H7 (cell line): ENCODE results near the gene ZNF607. TPM values are rescaled to one million over a fixed set of nuclear protein-coding genes. Genes with fewer than 3 reads are reported as not detected.
"Not testable (repeated sequence)": the region's sequence is repeated elsewhere in the genome, so short reads cannot be mapped to it uniquely, and the experiment has no call there.

Source experiments
- DNase-seq: peaks from one replicate; pipeline ENCODE4 v3.0.0; 2012
- H3K27me3 ChIP-seq: 2 replicates; pipeline ENCODE4 v1.6.0; 2011; ENCODE audit warnings: mild to moderate bottlenecking, low read length; ENCODE audit not compliant: control insufficient read depth, insufficient read depth
- H3K36me3 ChIP-seq: replicated peaks from 2 replicates; pipeline ENCODE4 v1.5.1; 2011; ENCODE audit warnings: low read length; ENCODE audit not compliant: control insufficient read depth, insufficient read depth
- H3K4me3 ChIP-seq: 2 replicates; pipeline ENCODE4 v1.5.1; 2011; ENCODE audit warnings: low read depth, mild to moderate bottlenecking, control low read depth, low read length, moderate library complexity; ENCODE audit not compliant: insufficient read depth
- total RNA-seq: library from RNA; depleted of rRNA; stranded (reverse); fragments of >200 nt; shearing (Covaris generic); gene quantifications from 2 replicates; pipeline ENCODE4 v1.2.3, GENCODE V29; 2014; rRNA removed

ZNF607 gene
- 5.7 and 11.0 TPM in 2 replicates for total RNA-seq

DNA sequence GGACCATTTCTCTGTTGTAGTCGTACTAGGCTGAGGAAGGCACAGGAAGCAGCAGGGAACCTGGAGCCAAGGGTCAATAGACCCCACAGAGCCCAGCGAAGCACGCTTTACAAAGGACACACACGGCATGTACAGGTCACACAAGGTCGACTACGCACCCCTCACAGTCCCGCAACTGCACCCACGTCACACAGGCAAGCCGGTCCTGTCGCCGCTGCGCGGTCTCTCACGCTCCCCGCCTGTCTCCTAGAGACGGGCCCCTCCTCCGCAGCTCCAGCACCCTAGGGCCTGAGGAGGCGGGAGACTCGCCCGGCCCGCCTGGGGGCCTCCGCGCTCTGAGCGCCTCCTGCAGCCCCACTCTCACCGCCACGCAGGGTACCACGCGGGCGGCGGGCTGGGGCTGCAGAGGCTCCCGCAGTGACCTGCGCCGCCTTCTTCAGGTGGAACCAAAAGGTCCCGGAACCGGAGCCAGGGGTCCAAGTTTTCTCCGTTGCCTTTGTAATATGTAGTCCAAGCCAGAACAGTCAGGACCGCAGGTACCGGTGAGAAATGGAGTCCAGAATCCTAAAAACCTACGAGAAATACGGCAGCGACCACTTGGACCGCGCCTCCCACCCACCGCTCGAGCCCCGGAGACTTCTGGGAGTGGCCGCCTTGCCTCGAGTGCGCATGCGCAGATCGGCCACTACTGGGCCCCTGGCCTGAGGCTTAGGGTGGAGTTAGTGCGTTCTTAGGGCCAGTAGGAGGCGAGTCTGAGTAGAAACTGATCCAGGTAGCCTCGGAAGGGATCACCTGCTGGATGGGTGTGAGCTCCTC, at the start of gene ZNF607:
TSS of gene ZNF607 (minus strand) at position 651 of the 816 bp plus-strand sequence. CDS start 8,143 bp downstream, outside the sequence.
- Histone ChIP-seq H3K36me3 (no peaks in the 10 kb centered on the region; the same call in 1 of the 2 replicates), H3K4me3 (peak within 1 kb of the TSS; percentile 89), H3K27me3 (no peaks in the 10 kb centered on the region)
- DNase-seq: peak; percentile 96

DNA sequence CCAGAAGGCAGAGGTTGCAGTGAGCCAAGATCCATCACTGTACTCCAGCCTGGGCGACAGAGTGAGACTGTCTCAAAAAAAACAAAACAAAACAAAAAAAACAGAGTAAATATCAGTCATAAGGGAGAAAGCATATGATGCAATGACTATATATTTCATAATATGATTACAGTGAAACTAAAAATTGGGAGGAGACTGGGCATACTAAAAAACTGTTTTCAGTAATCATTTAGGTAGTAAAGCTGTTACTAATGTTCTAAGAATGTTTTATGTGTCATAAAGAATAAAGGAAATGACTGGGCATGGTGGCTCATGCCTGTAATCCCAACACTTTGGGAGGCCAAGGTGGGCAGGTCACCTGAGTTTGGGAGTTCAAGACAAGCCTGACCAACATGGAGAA, 43.9 kb upstream of the ZNF607 start:
- Histone ChIP-seq H3K27me3 (no peaks in the 10 kb centered on the region), H3K4me3 (no peak overlapping the region), H3K36me3 (no peaks in the 10 kb centered on the region; the same call in none of the 2 replicates)
- no peak for DNase-seq

DNA sequence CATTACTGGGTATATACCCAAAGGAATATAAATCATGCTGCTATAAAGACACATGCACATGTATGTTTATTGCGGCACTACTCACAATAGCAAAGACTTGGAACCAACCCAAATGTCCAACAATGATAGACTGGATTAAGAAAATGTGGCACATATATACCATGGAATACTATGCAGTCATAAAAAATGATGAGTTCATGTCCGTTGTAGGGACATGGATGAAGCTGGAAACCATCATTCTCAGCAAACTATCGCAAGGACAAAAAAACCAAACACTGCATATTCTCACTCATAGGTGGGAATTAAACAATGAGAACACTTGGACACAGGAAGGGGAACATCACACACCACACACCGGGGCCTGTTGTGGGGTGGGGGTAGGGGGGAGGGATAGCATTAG, 38.1 kb upstream of the ZNF607 start:
- H3K36me3 ChIP-seq, DNase-seq, H3K27me3 ChIP-seq: not testable (repeated sequence)

GRCh38 chr19:37738371-37738770, 18.8 kb upstream of the ZNF607 start:
- H3K36me3 ChIP-seq: peaks cover 10% of the 10 kb centered on the region
- no peak overlapping the region for H3K4me3 ChIP-seq

More for the DNA sequence above, 38.1 kb upstream of the ZNF607 start:
- not testable (repeated sequence) for H3K4me3 ChIP-seq

DNA sequence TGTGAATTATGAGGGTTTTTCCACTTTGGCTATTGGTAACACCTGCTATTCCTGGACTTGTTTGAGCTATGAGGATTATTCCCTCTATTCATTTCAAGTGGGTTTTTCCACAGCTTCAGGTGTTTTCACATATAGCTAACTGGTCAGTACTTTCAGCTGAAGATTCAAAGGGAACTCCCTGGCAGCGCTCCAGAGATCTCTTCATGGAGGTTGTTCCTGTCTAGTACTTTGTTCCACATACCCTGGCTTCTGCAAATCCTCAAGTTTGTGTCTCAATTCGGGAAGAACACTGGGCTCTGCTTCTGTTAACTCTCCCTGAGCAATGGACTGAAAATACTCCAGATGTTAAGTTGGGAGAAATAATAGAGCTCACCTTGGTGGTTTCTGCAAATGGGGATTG, 5.6 kb upstream of the ZNF607 start:
- no peak for DNase-seq
- Histone ChIP-seq H3K4me3 (no peak overlapping the region), H3K36me3 (no peaks in the 10 kb centered on the region), H3K27me3 (no peaks in the 10 kb centered on the region)

More at GRCh38 chr19:37738371-37738770, 18.8 kb upstream of the ZNF607 start:
- no peak for DNase-seq
- H3K27me3 ChIP-seq: no peaks in the 10 kb centered on the region

DNA sequence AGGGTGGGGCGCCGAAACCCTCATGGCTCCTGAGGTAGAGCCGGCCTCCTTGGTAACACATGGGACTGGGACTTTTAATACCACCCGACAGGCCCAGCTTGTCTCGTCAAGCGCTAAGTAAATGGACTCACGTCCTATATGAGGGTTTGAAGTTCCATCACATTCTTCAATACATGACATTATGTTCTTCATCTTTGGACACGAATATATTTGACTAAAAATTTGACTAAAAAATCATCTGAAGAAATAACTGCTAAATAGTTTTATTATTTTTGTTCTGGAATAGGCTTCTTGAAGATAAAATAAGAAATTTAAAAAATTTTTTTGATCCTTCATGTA, 335 bp upstream of the ZNF607 start:
- no peaks in the 10 kb centered on the region for H3K27me3 ChIP-seq
- no peak overlapping the region for H3K4me3 ChIP-seq
- no peak for DNase-seq
- H3K36me3 ChIP-seq: no peaks in the 10 kb centered on the region; the same call in 1 of the 2 replicates

- peak; percentile 51 for DNase-seq
- peak overlapping the region; percentile 89 for H3K4me3 ChIP-seq
- H3K36me3 ChIP-seq: no peaks in the 10 kb centered on the region; the same call in 1 of the 2 replicates
- H3K27me3 ChIP-seq: no peaks in the 10 kb centered on the region
These were observed 1.3 kb downstream of the ZNF607 start for GRCh38 chr19:37718304-37718703.

DNA sequence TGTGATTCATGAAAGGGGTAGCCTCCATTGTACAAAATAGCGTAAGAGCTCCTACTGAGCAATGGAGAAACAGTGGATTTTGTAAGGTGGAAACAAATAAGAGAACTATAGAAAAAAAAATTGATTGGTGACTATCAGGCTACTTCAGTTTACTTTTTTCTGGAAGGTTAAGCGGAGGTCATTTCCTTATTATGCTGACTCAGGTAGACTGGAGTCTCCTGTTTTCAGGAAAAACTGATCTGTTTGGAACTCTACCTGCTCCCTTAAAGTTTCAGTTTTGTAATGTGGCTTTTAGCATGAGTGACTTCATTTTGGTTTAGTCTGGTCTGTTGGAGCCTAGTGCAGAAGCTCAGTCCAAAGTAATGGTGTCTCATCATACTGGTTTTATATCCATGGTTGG, 3.4 kb downstream of the ZNF607 start:
- Histone ChIP-seq H3K27me3 (no peaks in the 10 kb centered on the region), H3K36me3 (no peaks in the 10 kb centered on the region; the same call in 1 of the 2 replicates), H3K4me3 (no peak overlapping the region)
- DNase-seq: no peak

GRCh38 chr19:37706052-37706605, 13.4 kb downstream of the ZNF607 start:
- Histone ChIP-seq H3K27me3 (no peaks in the 10 kb centered on the region), H3K36me3 (peaks cover 2% of the 10 kb centered on the region; the same call in 1 of the 2 replicates), H3K4me3 (no peak overlapping the region)
- DNase-seq: no peak

- DNase-seq: no peak
- peaks cover 7% of the 10 kb centered on the region; the same call in 1 of the 2 replicates for H3K27me3 ChIP-seq
- H3K36me3 ChIP-seq: peaks cover 6% of the 10 kb centered on the region
- no peak overlapping the region for H3K4me3 ChIP-seq
These were observed 20.5 kb downstream of the ZNF607 start for GRCh38 chr19:37699057-37699456.

- H3K27me3 ChIP-seq: peaks cover 8% of the 10 kb centered on the region; the same call in 1 of the 2 replicates
- H3K36me3 ChIP-seq: peaks cover 6% of the 10 kb centered on the region
- DNase-seq: no peak
- H3K4me3 ChIP-seq: no peak overlapping the region
These were observed 21.3 kb downstream of the ZNF607 start for GRCh38 chr19:37698216-37698615.

DNA sequence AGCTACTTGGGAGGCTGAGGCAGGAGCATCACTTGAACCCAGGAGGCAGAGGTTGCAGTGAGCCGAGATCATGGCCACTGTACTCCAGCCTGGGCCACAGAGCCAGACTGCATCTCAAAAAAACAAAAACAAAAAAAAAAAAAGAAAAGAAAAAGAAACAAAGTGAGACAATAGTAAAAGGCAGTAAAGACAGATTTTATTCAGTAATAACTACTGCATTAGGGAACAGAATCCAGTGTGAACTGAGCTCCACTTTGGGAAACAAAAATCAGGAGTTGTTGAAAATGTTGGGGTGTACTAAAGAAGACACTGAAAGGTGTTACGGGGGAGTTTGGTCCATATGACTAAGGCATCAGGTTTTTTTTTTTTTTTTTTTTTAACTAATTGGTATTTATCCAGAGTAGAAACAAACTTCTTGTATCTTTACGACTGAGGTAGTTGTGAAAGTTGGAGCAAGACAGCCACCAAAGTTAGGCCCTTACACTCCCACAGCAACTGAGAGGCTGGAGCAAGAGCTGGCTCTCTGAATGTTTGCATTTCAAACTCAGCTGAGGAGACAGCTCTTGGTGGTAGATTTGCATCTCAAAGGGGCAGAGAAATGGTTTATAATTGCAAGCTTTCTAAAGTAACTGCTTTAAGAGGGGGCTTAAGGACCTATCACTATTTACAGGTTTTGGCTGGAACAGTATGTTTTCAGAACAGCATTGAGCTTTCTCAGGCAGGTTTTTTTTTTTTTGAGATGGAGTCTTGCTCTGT, 24.2 kb downstream of the ZNF607 start:
- peaks cover 17% of the 10 kb centered on the region; the same call in 1 of the 2 replicates for H3K27me3 ChIP-seq
- peak; percentile 58 for DNase-seq

DNA sequence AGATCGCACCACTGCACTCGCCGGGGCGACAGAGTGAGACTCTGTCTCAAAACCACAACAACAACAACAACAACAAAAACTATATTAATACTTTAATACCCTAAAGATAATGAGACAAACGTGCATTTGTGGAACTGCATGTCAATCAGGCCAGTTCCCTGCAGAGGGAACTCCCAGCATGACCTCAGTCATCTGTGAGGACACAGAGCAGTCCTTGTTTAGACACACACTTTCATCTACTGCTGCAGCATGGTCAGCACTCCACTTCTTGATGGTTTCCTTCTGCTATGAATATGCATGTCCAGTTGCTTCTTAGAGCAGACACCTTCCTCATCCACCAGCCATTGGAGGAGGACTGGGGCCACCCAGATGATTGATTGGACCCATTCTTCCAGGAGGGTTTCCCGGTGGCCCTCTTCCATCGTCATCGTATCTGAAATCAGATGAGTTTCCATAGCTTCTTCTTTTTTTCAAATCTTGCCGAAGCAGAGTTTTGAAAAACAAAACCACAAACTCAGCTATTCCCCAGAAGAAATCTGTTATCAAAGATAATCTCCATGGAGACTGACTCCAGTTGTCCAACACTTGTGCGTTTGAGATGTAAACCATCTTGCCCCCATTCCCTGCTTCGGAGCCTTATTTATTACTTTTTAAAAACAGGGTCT, 26.5 kb downstream of the ZNF607 start:
- Histone ChIP-seq H3K27me3 (peaks cover 17% of the 10 kb centered on the region; the same call in 1 of the 2 replicates), H3K4me3 (no peak overlapping the region), H3K36me3 (no peaks in the 10 kb centered on the region; the same call in 1 of the 2 replicates)
- no peak for DNase-seq

More for the DNA sequence above, 24.2 kb downstream of the ZNF607 start:
- Histone ChIP-seq H3K36me3 (peaks cover 6% of the 10 kb centered on the region), H3K4me3 (no peak overlapping the region)
